CD4-positive, alpha-beta T cell (primary cell): ENCODE data around the gene KCNQ1. TPM values are rescaled to one million over a fixed set of nuclear protein-coding genes. Genes with fewer than 3 reads are reported as not detected.

Experiments used
- ATAC-seq: fragments of 200-7000 bp; cut with Tn5 transposase; one replicate; pipeline ENCODE4 v1.10.0; 2022; ENCODE audit warnings: mild to moderate bottlenecking; ENCODE audit not compliant: poor library complexity
- CTCF ChIA-PET: fragments of 350-600 bp; sonication (Branson Sonifier 250); formaldehyde crosslinking; loops from one replicate; lab custom pipeline; 2021; ENCODE audit warnings: antibody characterized with exemption, inconsistent platforms; lab: Charles Lee
- POLR2A ChIA-PET: fragments of 350-600 bp; sonication (Branson Sonifier 250); formaldehyde crosslinking; loops from one replicate; lab custom pipeline; 2021; ENCODE audit warnings: antibody characterized with exemption, inconsistent platforms; lab: Charles Lee
- DNase-seq, 14 experiments: peaks; one replicate each; pipeline ENCODE4 v3.0.0-alpha.2; 2013 to 2020; ENCODE audit warnings: mixed read lengths in 2 of 14
- H3K27ac ChIP-seq, 2 donors: one replicate each; pipeline versions ENCODE4 v1.5.1 to v1.7.0; 2013; ENCODE audit warnings: low read length in 2 of 2, low read depth in 1 of 2, mild to moderate bottlenecking in 1 of 2
- H3K27me3 ChIP-seq, 2 experiments: 1 replicate in 1 of 2; 2 replicates in 1 of 2; pipeline versions ENCODE4 v1.6.1 to v1.7.0; 2013; ENCODE audit warnings: low read length in 2 of 2, control low read depth in 1 of 2, mild to moderate bottlenecking in 1 of 2, moderate library complexity in 1 of 2; ENCODE audit not compliant: insufficient read depth in 2 of 2, control insufficient read depth in 1 of 2
- H3K36me3 ChIP-seq: one replicate; pipeline ENCODE4 v1.6.1; 2013; ENCODE audit warnings: low read length, control low read depth; ENCODE audit not compliant: insufficient read depth
- H3K4me1 ChIP-seq: one replicate; pipeline ENCODE4 v1.6.1; 2013; ENCODE audit warnings: low read length, control low read depth; ENCODE audit not compliant: insufficient read depth
- H3K4me3 ChIP-seq: one replicate; pipeline ENCODE4 v1.5.1; 2013; ENCODE audit warnings: mild to moderate bottlenecking, low read length, moderate library complexity
- H3K9me3 ChIP-seq, 2 experiments: 1 replicate in 1 of 2; 2 replicates in 1 of 2; pipeline versions ENCODE4 v1.6.1 to v1.7.0; 2013; ENCODE audit warnings: low read length in 2 of 2, mild to moderate bottlenecking in 2 of 2, control low read depth in 1 of 2, moderate library complexity in 1 of 2; ENCODE audit not compliant: control insufficient read depth in 1 of 2, insufficient read depth in 1 of 2
- H3K27ac Mint-ChIP-seq: one replicate; pipeline ENCODE4 v1.8.0; 2020; ENCODE audit warnings: mixed read lengths
- H3K27me3 Mint-ChIP-seq: one replicate; pipeline ENCODE4 v1.8.0; 2021; ENCODE audit warnings: mixed read lengths
- H3K36me3 Mint-ChIP-seq: one replicate; pipeline ENCODE4 v1.8.0; 2021; ENCODE audit warnings: low read depth, mixed read lengths
- H3K4me1 Mint-ChIP-seq: one replicate; pipeline ENCODE4 v1.8.0; 2021; ENCODE audit warnings: low read depth, mixed read lengths
- H3K4me3 Mint-ChIP-seq: one replicate; pipeline ENCODE4 v1.8.0; 2020; ENCODE audit warnings: mild to moderate bottlenecking, mixed read lengths
- H3K9me3 Mint-ChIP-seq: one replicate; pipeline ENCODE4 v1.8.0; 2020; ENCODE audit warnings: mixed read lengths
- CTCF ChIP-seq: fragments of 200-600 bp; IDR thresholded peaks from one replicate; pipeline ENCODE4 v1.8.0; 2022; ENCODE audit warnings: antibody characterized with exemption, mild to moderate bottlenecking
- intact Hi-C, 2 experiments: fragments of 100-400 bp; cut with DNase I in 1 of 2; cut with micrococcal nuclease in 1 of 2; formaldehyde crosslinking; loops; one replicate each; pipeline versions ENCODE4 v1.15.1 to v1.9.0; 2023 to 2025; cut with DNase I, micrococcal nuclease
- total RNA-seq, 174 experiments: library from RNA in 2 of 174; stranded (reverse) in 2 of 174; gene quantifications; one replicate each; pipeline ENCODE4 v1.2.3 and lab custom pipeline; 2021 to 2026

The KCNQ1 gene
- total RNA-seq, 2 experiments from 2014 or later: 31.3 to 33.1 TPM

DNA sequence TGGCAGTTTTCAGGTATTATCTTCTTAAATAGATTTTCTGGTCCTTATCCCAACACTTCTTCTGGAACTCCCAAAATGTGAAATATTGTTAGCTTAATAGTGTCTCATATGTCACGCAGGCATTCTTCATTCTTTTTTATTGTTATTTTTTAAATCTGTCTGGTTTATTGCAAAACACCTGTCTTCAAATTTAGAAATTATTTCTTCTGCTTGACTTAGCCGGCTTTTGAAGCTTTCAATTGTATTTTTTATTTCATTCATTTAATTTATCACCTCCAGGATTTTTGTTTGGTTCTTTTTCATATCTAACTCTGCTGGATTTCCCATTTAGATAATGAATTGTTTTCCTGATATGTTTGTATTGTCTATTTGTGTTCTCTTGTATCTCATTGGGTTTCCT lies 205.0 kb downstream of the KCNQ1 start:
- H3K4me3 ChIP-seq: no peak overlapping the region
- H3K36me3 Mint-ChIP-seq: peaks cover 69% of the 10 kb centered on the region
- H3K27ac ChIP-seq: no peak overlapping the region
- ATAC-seq: no peak
- H3K27me3 ChIP-seq: no peaks in the 10 kb centered on the region
- CTCF ChIA-PET: no interaction called here
- H3K27ac Mint-ChIP-seq: no peak overlapping the region
- H3K36me3 ChIP-seq: peaks cover 2% of the 10 kb centered on the region
- intact Hi-C loops: no loop called here
- no peaks in the 10 kb centered on the region for H3K27me3 Mint-ChIP-seq
- H3K4me1 Mint-ChIP-seq: no peaks in the 10 kb centered on the region
- H3K4me1 ChIP-seq: no peaks in the 10 kb centered on the region
- H3K9me3 Mint-ChIP-seq: peaks cover 6% of the 10 kb centered on the region
- H3K4me3 Mint-ChIP-seq: no peak overlapping the region
- POLR2A ChIA-PET: no interaction called here
- H3K9me3 ChIP-seq: peaks cover 25 to 50% of the 10 kb centered on the region in 2 experiments
- TF ChIP-seq CTCF: no peak
- DNase-seq: no peak

DNA sequence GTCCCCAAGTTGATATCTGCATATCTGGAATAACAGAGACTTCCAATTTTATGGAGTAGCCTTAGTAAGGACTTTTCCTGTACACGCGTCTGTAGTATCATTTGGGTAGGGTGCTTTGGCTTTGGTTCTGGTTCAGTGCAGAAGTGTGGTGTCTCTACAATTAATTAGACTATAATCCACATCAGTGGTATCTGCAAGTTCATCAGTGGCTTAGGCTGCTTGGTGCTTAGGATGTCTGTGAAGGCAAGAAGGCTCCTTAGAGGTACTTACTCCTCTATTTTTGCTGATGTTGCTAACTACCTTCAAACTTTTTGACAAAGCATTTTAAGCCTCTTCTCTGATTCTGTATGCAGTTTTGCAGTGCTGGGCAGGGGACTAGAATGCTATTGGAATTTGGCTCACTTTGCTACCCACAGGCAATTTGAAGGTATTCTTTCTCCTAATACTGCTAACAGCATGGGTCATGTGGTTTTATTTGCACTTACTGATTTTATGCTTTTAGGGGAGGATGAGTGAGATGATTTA lies 205.6 kb downstream of the KCNQ1 start:
- DNase-seq: no peak
- H3K4me3 ChIP-seq: no peak overlapping the region
- H3K27ac Mint-ChIP-seq: no peak overlapping the region

DNA sequence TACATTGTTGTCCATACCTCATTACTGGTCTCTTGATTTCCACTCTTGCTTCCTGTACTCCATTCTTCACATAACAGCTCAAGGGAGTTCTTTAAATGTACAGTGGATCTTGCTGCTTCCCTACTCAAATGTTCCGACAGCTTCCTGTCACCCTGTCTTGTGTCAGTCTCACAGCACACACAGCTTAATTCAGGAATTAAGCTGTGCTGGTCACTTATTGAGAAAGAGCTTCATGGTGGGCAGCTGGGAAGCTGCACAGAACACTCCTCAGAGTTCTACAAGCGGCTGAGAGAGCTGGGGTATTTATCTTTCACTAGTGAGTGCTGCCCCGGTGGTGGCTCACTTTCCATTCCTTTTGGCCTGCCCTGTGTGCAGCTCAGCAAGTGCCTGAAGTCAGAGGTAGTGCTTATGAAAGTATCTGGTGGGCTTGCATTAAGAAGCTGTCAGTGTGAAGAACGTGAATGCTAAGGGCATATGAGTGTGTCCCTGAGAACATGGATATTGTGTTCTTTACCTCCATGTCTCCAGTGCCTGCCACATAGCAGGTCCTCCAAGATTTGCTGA lies 206.3 kb downstream of the KCNQ1 start:
- no peaks in the 10 kb centered on the region for H3K4me1 ChIP-seq
- Mint-ChIP-seq H3K36me3 (peaks cover 69% of the 10 kb centered on the region), H3K4me1 (no peaks in the 10 kb centered on the region), H3K27me3 (no peaks in the 10 kb centered on the region), H3K4me3 (no peak overlapping the region), H3K9me3 (peaks cover 6% of the 10 kb centered on the region), H3K27ac (no peak overlapping the region)
- TF ChIP-seq CTCF: no peak
- CTCF ChIA-PET: no interaction called here
- H3K36me3 ChIP-seq: peaks cover 4% of the 10 kb centered on the region
- H3K27ac ChIP-seq: no peak overlapping the region
- no peak for DNase-seq
- H3K4me3 ChIP-seq: no peak overlapping the region
- no peaks in the 10 kb centered on the region for H3K27me3 ChIP-seq
- intact Hi-C loops: no loop called here
- no peak for ATAC-seq
- H3K9me3 ChIP-seq: peaks cover 17 to 38% of the 10 kb centered on the region in 2 experiments
- POLR2A ChIA-PET: interaction anchor here (0.6 kb wide), 1 partner anchor 837 kb away, joined by 3 read pairs; no protein-coding TSS in a partner anchor

More for the DNA sequence above, 205.6 kb downstream of the KCNQ1 start:
- Mint-ChIP-seq H3K36me3 (peaks cover 70% of the 10 kb centered on the region), H3K4me3 (no peak overlapping the region), H3K4me1 (no peaks in the 10 kb centered on the region), H3K27me3 (no peaks in the 10 kb centered on the region), H3K9me3 (peaks cover 6% of the 10 kb centered on the region)
- ChIA-PET CTCF (no interaction called here), POLR2A (no interaction called here)
- no peak for ATAC-seq
- TF ChIP-seq CTCF: no peak
- H3K9me3 ChIP-seq: peaks cover 19 to 45% of the 10 kb centered on the region in 2 experiments
- intact Hi-C loops: no loop called here
- no peak overlapping the region for H3K27ac ChIP-seq
- peaks cover 2% of the 10 kb centered on the region for H3K36me3 ChIP-seq
- no peaks in the 10 kb centered on the region for H3K27me3 ChIP-seq
- H3K4me1 ChIP-seq: no peaks in the 10 kb centered on the region
